ENCODE measurements around the gene SACM1L. TPM values are rescaled to one million over a fixed set of nuclear protein-coding genes. Genes with fewer than 3 reads are reported as not detected.
"Not testable (repeated sequence)": the region's sequence is repeated elsewhere in the genome, so short reads cannot be mapped to it uniquely, and the experiment has no call there.

SACM1L gene
- total RNA-seq, 2 donors from 2014 or later = 53.1 to 53.9 TPM

- DNase-seq = no peak
- intact Hi-C loops (cut with DNase I, micrococcal nuclease) = no loop called here
- no peak for ATAC-seq
Measured at GRCh38 chr3:45660567-45660901, 28.7 kb upstream of the SACM1L start.

GRCh38 chr3:45664578-45664977 is 24.6 kb upstream of the SACM1L start:
- ATAC-seq = no peak
- peak in 1 of 2 donors; percentile 43 for DNase-seq
- intact Hi-C loops (cut with DNase I, micrococcal nuclease) = no loop called here

- intact Hi-C loops (cut with DNase I, micrococcal nuclease) = no loop called here
Measured at GRCh38 chr3:45665101-45665572, 24.1 kb upstream of the SACM1L start.

DNA sequence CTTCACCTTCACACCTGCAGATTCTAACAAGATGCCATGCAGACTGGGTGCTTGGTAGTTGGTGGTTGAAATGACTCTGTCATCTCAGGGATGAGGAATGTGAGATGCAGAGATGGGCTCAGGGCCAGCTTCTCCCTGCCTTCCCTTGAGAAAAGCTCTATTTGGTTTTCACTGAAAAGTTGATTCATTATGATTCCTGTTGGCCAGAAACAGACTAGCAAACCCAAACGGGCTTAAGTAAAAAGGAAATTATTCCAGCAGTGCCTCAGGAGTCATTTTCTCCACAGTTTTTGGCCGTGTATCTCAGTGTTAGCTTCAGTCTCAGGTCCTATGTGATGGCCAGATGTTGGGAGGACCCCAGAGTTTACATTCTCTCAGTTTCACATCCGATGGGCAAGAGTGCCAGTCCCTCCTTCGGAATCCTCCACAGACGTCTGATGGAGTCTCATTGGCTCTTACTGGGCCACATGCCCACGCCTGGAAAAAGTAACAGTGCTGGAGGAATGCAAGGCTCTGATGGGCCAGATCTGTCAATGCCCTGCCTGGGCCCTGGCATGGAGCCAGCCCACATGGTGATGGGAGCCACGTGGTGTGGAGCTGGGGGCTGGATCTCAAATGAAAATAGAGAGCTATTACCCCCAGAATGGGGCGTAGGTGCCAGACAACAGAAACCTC is 22.3 kb upstream of the SACM1L start:
- intact Hi-C loops (cut with DNase I, micrococcal nuclease) = no loop called here
- DNase-seq (no peak), ATAC-seq (no peak)

More at GRCh38 chr3:45665101-45665572, 24.1 kb upstream of the SACM1L start:
- ATAC-seq (peak; percentile 72), DNase-seq (peak in 1 of 2 donors; percentile 57)

GRCh38 chr3:45667569-45667934 is 21.6 kb upstream of the SACM1L start:
- DNase-seq (no peak), ATAC-seq (no peak)

DNA sequence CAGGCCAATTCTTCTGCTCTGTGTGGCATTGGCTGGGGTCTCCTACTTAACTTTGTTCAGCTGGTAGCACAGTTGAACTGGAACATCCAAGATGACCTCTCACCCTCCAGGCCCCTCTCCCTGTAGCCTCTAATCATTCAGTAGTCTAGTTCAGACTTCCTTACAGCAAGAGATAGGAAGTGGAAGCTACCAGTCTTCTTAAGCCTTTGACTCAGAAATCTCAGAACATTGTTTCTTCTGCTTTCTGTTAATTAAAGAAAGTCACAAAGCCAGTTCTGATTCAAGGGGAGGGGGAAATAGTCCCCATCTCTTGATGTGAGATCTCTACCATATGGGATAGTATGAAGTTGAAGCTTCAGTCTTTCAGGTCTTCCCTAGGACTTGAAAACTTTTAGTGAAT is 18.8 kb upstream of the SACM1L start:
- DNase-seq (no peak), ATAC-seq (no peak)
- intact Hi-C loops (cut with DNase I, micrococcal nuclease) = no loop called here

More at GRCh38 chr3:45667569-45667934, 21.6 kb upstream of the SACM1L start:
- intact Hi-C loops (cut with DNase I, micrococcal nuclease) = no loop called here

GRCh38 chr3:45670991-45671390 is 18.2 kb upstream of the SACM1L start:
- no peak for ATAC-seq
- DNase-seq = no peak
- intact Hi-C loops (cut with DNase I, micrococcal nuclease) = no loop called here

GRCh38 chr3:45673273-45673672 is 15.9 kb upstream of the SACM1L start:
- no peak for ATAC-seq
- intact Hi-C loops (cut with DNase I, micrococcal nuclease) = no loop called here
- no peak for DNase-seq

DNA sequence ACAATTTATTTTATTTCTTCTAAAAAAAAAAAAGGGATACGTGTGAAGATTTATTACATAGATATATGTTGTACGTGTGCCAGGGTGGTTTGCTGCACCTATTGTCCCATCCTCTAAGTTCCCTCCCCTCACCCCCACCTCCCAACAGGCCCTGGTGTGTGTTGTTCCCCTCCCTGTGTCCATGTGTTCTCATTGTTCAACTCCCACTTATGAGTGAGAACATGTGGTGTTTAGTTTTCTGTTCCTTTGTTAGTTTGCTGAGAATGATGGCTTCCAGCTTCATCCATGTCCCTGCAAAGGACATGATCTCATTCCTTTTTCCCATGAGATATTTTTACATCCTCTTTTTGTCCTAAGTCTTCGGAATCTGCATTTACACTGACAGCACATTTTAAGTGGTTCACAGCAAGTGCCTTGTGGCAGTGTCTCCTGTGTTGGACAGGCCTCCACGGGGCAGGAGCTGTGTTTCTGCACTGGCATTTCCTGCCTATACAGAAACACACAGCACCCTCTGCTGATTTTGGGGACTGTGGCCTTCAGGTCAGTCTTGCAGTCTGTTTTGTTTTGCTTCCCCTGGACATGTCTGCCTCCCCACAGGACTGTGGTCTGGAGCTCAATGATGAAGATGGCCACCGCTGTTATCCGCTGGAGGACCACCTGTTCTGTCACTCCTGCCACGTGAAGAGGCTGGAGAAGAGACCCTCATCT is 12.7 kb upstream of the SACM1L start:
- ATAC-seq (no peak), DNase-seq (no peak)
- intact Hi-C loops (cut with DNase I, micrococcal nuclease) = no loop called here

GRCh38 chr3:45677033-45677446 is 12.2 kb upstream of the SACM1L start:
- intact Hi-C loops (cut with DNase I, micrococcal nuclease) = no loop called here
- peak; percentile 14 for ATAC-seq
- no peak for DNase-seq

- intact Hi-C loops (cut with DNase I, micrococcal nuclease) = no loop called here
- DNase-seq (no peak), ATAC-seq (no peak)
Measured at GRCh38 chr3:45677841-45678240, 11.4 kb upstream of the SACM1L start.

- ATAC-seq = no peak
- intact Hi-C loops (cut with DNase I, micrococcal nuclease) = no loop called here
- no peak for DNase-seq
Measured at GRCh38 chr3:45679805-45680204, 9.4 kb upstream of the SACM1L start.

GRCh38 chr3:45681221-45681620 is 8.0 kb upstream of the SACM1L start:
- intact Hi-C loops (cut with DNase I, micrococcal nuclease) = no loop called here
- ATAC-seq (peak; percentile 73), DNase-seq (no peak)

GRCh38 chr3:45681846-45682245 is 7.3 kb upstream of the SACM1L start:
- intact Hi-C loops (cut with DNase I, micrococcal nuclease) = no loop called here
- DNase-seq (no peak), ATAC-seq (no peak)

GRCh38 chr3:45682311-45682710 is 6.9 kb upstream of the SACM1L start:
- ATAC-seq (no peak), DNase-seq (no peak)
- intact Hi-C loops (cut with DNase I, micrococcal nuclease) = no loop called here

DNA sequence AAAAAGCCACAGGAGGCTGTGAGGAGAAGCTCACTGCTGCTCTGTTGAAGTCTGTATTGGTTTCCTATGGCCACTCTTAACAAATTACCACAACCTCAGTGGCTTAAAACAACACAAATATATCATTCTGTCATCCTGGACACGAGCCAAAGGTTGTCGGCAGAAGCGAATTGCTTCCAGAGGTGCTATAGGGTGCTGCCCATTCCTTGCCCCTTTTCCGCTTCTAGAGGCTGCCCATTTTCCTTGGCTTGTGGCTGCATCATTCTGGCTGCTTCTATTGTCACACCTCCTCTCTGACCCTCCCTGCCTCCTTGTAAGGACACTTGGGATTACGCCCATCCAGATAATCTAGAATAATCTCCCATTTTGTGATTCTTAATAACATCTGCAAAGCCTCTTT is 6.4 kb upstream of the SACM1L start:
- intact Hi-C loops (cut with DNase I, micrococcal nuclease) = no loop called here
- ATAC-seq = no peak
- no peak for DNase-seq

DNA sequence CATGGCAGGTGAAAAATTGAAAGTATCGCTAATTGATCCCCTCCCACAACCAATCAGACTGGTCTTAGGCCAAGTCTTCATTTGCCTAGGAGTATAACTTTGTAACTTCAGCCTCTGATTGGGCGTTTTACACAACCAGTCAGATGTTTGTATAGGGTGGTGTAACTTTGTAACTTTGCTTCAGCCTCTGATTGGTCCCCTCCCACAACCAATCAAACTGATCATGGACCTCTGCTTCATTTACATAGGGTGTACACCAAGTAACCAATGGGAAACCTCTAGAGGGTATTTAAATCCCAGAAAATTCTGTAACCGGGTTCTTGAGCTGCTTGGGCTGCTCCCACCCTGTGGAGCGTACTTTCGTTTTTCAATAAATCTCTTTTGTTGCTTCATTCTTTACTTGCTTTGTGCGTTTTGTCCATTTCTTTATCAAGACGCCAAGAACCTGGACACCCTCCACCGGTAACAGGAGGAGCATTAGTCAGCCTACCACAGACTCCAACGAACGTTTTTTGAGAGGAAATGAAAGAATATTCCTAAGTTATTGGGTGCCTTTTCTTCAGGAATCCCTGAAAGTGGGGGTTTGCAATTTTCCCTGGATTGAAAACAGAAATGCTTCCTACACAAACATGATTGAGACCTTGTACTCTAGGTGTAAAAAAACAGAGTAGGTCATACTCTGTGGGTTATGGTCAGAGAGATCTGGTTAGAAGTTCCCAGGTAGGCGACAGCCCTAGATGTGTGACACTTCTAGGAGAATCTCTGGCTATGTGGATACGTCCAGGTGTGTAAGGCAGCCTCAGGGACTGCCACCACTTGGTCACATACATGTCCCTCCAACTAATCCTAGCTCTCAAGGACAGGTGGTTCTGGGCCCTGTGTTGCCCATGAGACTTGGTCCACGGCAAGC is 5.5 kb upstream of the SACM1L start:
- DNase-seq (no peak), ATAC-seq (no peak)
- intact Hi-C loops (cut with DNase I, micrococcal nuclease) = no loop called here

GRCh38 chr3:45684327-45684892 is 4.8 kb upstream of the SACM1L start:
- ATAC-seq (no peak), DNase-seq (no peak)
- intact Hi-C loops (cut with DNase I, micrococcal nuclease) = no loop called here

DNA sequence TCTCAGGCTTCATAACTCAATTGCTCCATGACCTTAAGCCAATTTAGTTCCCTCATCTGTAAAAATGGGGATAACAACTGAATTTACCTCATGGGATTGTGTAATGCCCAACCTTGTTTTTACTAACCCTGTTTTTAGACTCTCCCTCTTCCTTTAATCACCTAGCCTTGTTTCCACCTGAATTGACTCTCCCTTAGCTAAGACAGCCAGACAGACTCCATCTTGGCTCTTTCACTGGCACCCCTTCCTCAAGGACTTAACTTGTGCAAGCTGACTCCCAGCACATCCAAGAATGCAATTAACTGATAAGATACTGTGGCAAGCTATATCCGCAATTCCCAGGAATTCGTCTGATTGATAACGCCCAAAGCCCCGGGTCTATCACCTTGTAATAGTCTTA is 3.5 kb upstream of the SACM1L start:
- DNase-seq; ATAC-seq; intact Hi-C loops (cut with DNase I, micrococcal nuclease): not testable (repeated sequence)

Data from left colon (tissue), 2 donors.